Thyroid gland (tissue), 4 donors: ENCODE measurements around the gene OR8G1.

Experiments
- CTCF ChIP-seq, 6 experiments: fragments of 200-600 bp in 3 of 6; fragments of 450-650 bp in 3 of 6; sonication (generic) in 3 of 6; IDR thresholded peaks; one replicate each; pipeline ENCODE4 v1.5.1; 2016 to 2019; ENCODE audit warnings: antibody characterized with exemption in 6 of 6, mild to moderate bottlenecking in 2 of 6, inconsistent platforms in 1 of 6, moderate library complexity in 1 of 6
- POLR2A ChIP-seq, 2 donors: fragments of 450-650 bp; IDR thresholded peaks; one replicate each; pipeline ENCODE4 v1.6.1; 2017; ENCODE audit warnings: antibody characterized with exemption in 2 of 2, mild to moderate bottlenecking in 2 of 2, moderate library complexity in 1 of 2

- TF ChIP-seq CTCF (IDR thresholded peaks at IDR 0.05) (no peak), POLR2A (IDR thresholded peaks at IDR 0.05) (no peak)
These were observed 18.5 kb upstream of the OR8G1 start for GRCh38 chr11:124222407-124222806.
